Activated CD4-positive, alpha-beta T cell treated with anti-CD3 and anti-CD28 coated beads, Interleukin-2, amount 10 ng/mL, durations not matched to agents 24 days and 14 days (primary cell): Measurements from ENCODE around the gene ATRNL1. TPM values are rescaled to one million over a fixed set of nuclear protein-coding genes. Genes with fewer than 3 reads are reported as not detected.

ENCODE experiments used
- DNase-seq: peaks from one replicate; pipeline ENCODE4 v3.0.0; 2022
- H3K27ac Mint-ChIP-seq: one replicate; pipeline ENCODE4 v1.8.0; 2022; ENCODE audit warnings: mild to moderate bottlenecking, mixed read lengths
- H3K27me3 Mint-ChIP-seq: one replicate; pipeline ENCODE4 v1.8.0; 2022; ENCODE audit warnings: mixed read lengths
- H3K36me3 Mint-ChIP-seq: one replicate; pipeline ENCODE4 v1.8.0; 2022; ENCODE audit warnings: low read depth, mild to moderate bottlenecking, mixed read lengths
- H3K4me1 Mint-ChIP-seq: one replicate; pipeline ENCODE4 v1.8.0; 2021; ENCODE audit warnings: mixed read lengths
- H3K4me3 Mint-ChIP-seq: one replicate; pipeline ENCODE4 v1.8.0; 2022; ENCODE audit warnings: mild to moderate bottlenecking, moderate library complexity, mixed read lengths
- H3K9me3 Mint-ChIP-seq: one replicate; pipeline ENCODE4 v1.8.0; 2021; ENCODE audit warnings: mixed read lengths
- intact Hi-C: fragments of 100-400 bp; cut with micrococcal nuclease; formaldehyde crosslinking; loops from one replicate; pipeline ENCODE4 v1.15.1; 2023
- total RNA-seq: library from RNA; stranded (reverse); gene quantifications from 2 replicates; pipeline ENCODE4 v1.2.3, GENCODE V29; 2022

ATRNL1 gene
- total RNA-seq, 1 donor from 2014 or later = 0.26 TPM

GRCh38 chr10:115063701-115064658 is 29.2 kb upstream of the ATRNL1 start:
- Mint-ChIP-seq H3K9me3 (no peaks in the 10 kb centered on the region), H3K4me1 (no peaks in the 10 kb centered on the region), H3K4me3 (no peak overlapping the region), H3K27ac (no peak overlapping the region), H3K27me3 (peaks cover 5% of the 10 kb centered on the region), H3K36me3 (no peaks in the 10 kb centered on the region)
- no peak for DNase-seq
- intact Hi-C loops = no loop called here

- no peaks in the 10 kb centered on the region for H3K4me1 Mint-ChIP-seq
- no peaks in the 10 kb centered on the region for H3K9me3 Mint-ChIP-seq
- intact Hi-C loops = no loop called here
- no peak overlapping the region for H3K4me3 Mint-ChIP-seq
- no peak overlapping the region for H3K27ac Mint-ChIP-seq
- no peaks in the 10 kb centered on the region for H3K36me3 Mint-ChIP-seq
- H3K27me3 Mint-ChIP-seq = peaks cover 4% of the 10 kb centered on the region
- DNase-seq = no peak
Measured at GRCh38 chr10:115065801-115066200, 27.4 kb upstream of the ATRNL1 start.

- no peak overlapping the region for H3K27ac Mint-ChIP-seq
- H3K9me3 Mint-ChIP-seq = no peaks in the 10 kb centered on the region
- no peak for DNase-seq
- no peaks in the 10 kb centered on the region for H3K36me3 Mint-ChIP-seq
- H3K4me3 Mint-ChIP-seq = no peak overlapping the region
- intact Hi-C loops = no loop called here
- H3K27me3 Mint-ChIP-seq = peaks cover 2% of the 10 kb centered on the region
- H3K4me1 Mint-ChIP-seq = no peaks in the 10 kb centered on the region
Measured at GRCh38 chr10:115066528-115066927, 26.6 kb upstream of the ATRNL1 start.

GRCh38 chr10:115073796-115074195 is 19.4 kb upstream of the ATRNL1 start:
- Mint-ChIP-seq H3K27me3 (peaks cover 13% of the 10 kb centered on the region), H3K27ac (no peak overlapping the region), H3K4me3 (no peak overlapping the region), H3K9me3 (no peaks in the 10 kb centered on the region), H3K4me1 (no peaks in the 10 kb centered on the region), H3K36me3 (no peaks in the 10 kb centered on the region)
- DNase-seq = no peak
- intact Hi-C loops = no loop called here

GRCh38 chr10:115082506-115082905 is 10.7 kb upstream of the ATRNL1 start:
- H3K9me3 Mint-ChIP-seq = peaks cover 10% of the 10 kb centered on the region
- no peaks in the 10 kb centered on the region for H3K4me1 Mint-ChIP-seq
- H3K4me3 Mint-ChIP-seq = no peak overlapping the region
- intact Hi-C loops = no loop called here
- H3K36me3 Mint-ChIP-seq = no peaks in the 10 kb centered on the region
- DNase-seq = no peak
- H3K27ac Mint-ChIP-seq = no peak overlapping the region
- H3K27me3 Mint-ChIP-seq = peaks cover 29% of the 10 kb centered on the region

GRCh38 chr10:115084277-115084850 is 8.8 kb upstream of the ATRNL1 start:
- intact Hi-C loops = no loop called here
- Mint-ChIP-seq H3K27ac (no peak overlapping the region), H3K27me3 (peaks cover 37% of the 10 kb centered on the region), H3K4me1 (no peaks in the 10 kb centered on the region), H3K36me3 (no peaks in the 10 kb centered on the region), H3K9me3 (peaks cover 7% of the 10 kb centered on the region), H3K4me3 (no peak overlapping the region)
- DNase-seq = no peak

- Mint-ChIP-seq H3K27ac (no peak overlapping the region), H3K9me3 (peaks cover 5% of the 10 kb centered on the region), H3K36me3 (no peaks in the 10 kb centered on the region), H3K4me1 (peaks cover 10% of the 10 kb centered on the region), H3K4me3 (no peak overlapping the region), H3K27me3 (peaks cover 59% of the 10 kb centered on the region)
- intact Hi-C loops = loop anchor here (10.0 kb wide), 2 partner anchors 156 to 216 kb away; partner anchors contain the start of gene TRUB1
- DNase-seq = no peak
Measured at GRCh38 chr10:115091161-115091560, 2.0 kb upstream of the ATRNL1 start.

- intact Hi-C loops = loop anchor here (10.0 kb wide), 2 partner anchors 157 to 217 kb away; partner anchors contain the start of gene TRUB1
Measured at GRCh38 chr10:115092258-115092554, 959 bp upstream of the ATRNL1 start.

GRCh38 chr10:115092555-115093285 is 445 bp upstream of the ATRNL1 start:
- intact Hi-C loops = loop anchor here (10.0 kb wide), 2 partner anchors 158 to 218 kb away; partner anchors contain the start of gene TRUB1
- Mint-ChIP-seq H3K27ac (no peak overlapping the region), H3K9me3 (no peaks in the 10 kb centered on the region), H3K36me3 (no peaks in the 10 kb centered on the region), H3K4me1 (peaks cover 10% of the 10 kb centered on the region), H3K27me3 (peaks cover 57% of the 10 kb centered on the region), H3K4me3 (peak overlapping the region; percentile 81)
- DNase-seq = peak; percentile 81

More at GRCh38 chr10:115092258-115092554, 959 bp upstream of the ATRNL1 start:
- Mint-ChIP-seq H3K27ac (no peak overlapping the region), H3K27me3 (peaks cover 57% of the 10 kb centered on the region), H3K9me3 (peaks cover 3% of the 10 kb centered on the region), H3K4me1 (peaks cover 10% of the 10 kb centered on the region), H3K36me3 (no peaks in the 10 kb centered on the region), H3K4me3 (peak overlapping the region; percentile 81)
- no peak for DNase-seq

- Mint-ChIP-seq H3K27ac (no peak overlapping the region), H3K9me3 (no peaks in the 10 kb centered on the region), H3K27me3 (peaks cover 53% of the 10 kb centered on the region), H3K4me3 (peak overlapping the region; percentile 40), H3K4me1 (peaks cover 10% of the 10 kb centered on the region), H3K36me3 (no peaks in the 10 kb centered on the region)
- intact Hi-C loops = loop anchor here (10.0 kb wide), 2 partner anchors 159 to 219 kb away; partner anchors contain the start of gene TRUB1
- DNase-seq = peak; percentile 67
Measured at GRCh38 chr10:115093776-115094408, 727 bp downstream of the ATRNL1 start.

- peaks cover 51% of the 10 kb centered on the region for H3K27me3 Mint-ChIP-seq
- peak overlapping the region; percentile 31 for H3K4me3 Mint-ChIP-seq
- DNase-seq = no peak
- peaks cover 10% of the 10 kb centered on the region for H3K4me1 Mint-ChIP-seq
- no peak overlapping the region for H3K27ac Mint-ChIP-seq
- H3K36me3 Mint-ChIP-seq = no peaks in the 10 kb centered on the region
- intact Hi-C loops = loop anchor here (10.0 kb wide), 2 partner anchors 160 to 220 kb away; partner anchors contain the start of gene TRUB1
- H3K9me3 Mint-ChIP-seq = no peaks in the 10 kb centered on the region
Measured at GRCh38 chr10:115094416-115095140, 1.4 kb downstream of the ATRNL1 start.

GRCh38 chr10:115095758-115096157 is 2.6 kb downstream of the ATRNL1 start:
- DNase-seq = no peak
- Mint-ChIP-seq H3K4me3 (no peak overlapping the region), H3K27me3 (peaks cover 47% of the 10 kb centered on the region), H3K36me3 (no peaks in the 10 kb centered on the region), H3K27ac (no peak overlapping the region), H3K9me3 (no peaks in the 10 kb centered on the region), H3K4me1 (peaks cover 10% of the 10 kb centered on the region)
- intact Hi-C loops = loop anchor here (10.0 kb wide), 2 partner anchors 161 to 221 kb away; partner anchors contain the start of gene TRUB1

GRCh38 chr10:115103700-115104099 is 10.5 kb downstream of the ATRNL1 start:
- no peak for DNase-seq
- Mint-ChIP-seq H3K27me3 (peaks cover 7% of the 10 kb centered on the region), H3K4me3 (no peak overlapping the region), H3K9me3 (peaks cover 4% of the 10 kb centered on the region), H3K27ac (no peak overlapping the region), H3K4me1 (no peaks in the 10 kb centered on the region), H3K36me3 (no peaks in the 10 kb centered on the region)
- intact Hi-C loops = no loop called here
